CD4-positive, alpha-beta T cell (primary cell): ENCODE results near the gene SESN3. TPM values are rescaled to one million over a fixed set of nuclear protein-coding genes. Genes with fewer than 3 reads are reported as not detected.
"Not testable (repeated sequence)": the region's sequence is repeated elsewhere in the genome, so short reads cannot be mapped to it uniquely, and the experiment has no call there.

Experiments
- ATAC-seq: fragments of 200-7000 bp; cut with Tn5 transposase; one replicate; pipeline ENCODE4 v1.10.0; 2022; ENCODE audit warnings: mild to moderate bottlenecking; ENCODE audit not compliant: poor library complexity
- CTCF ChIA-PET: fragments of 350-600 bp; sonication (Branson Sonifier 250); formaldehyde crosslinking; loops from one replicate; lab custom pipeline; 2021; ENCODE audit warnings: antibody characterized with exemption, inconsistent platforms; lab: Charles Lee
- POLR2A ChIA-PET: fragments of 350-600 bp; sonication (Branson Sonifier 250); formaldehyde crosslinking; loops from one replicate; lab custom pipeline; 2021; ENCODE audit warnings: antibody characterized with exemption, inconsistent platforms; lab: Charles Lee
- DNase-seq, 14 experiments: peaks; one replicate each; pipeline ENCODE4 v3.0.0-alpha.2; 2013 to 2020; ENCODE audit warnings: mixed read lengths in 2 of 14
- H3K27ac ChIP-seq, 2 donors: one replicate each; pipeline versions ENCODE4 v1.5.1 to v1.7.0; 2013; ENCODE audit warnings: low read length in 2 of 2, low read depth in 1 of 2, mild to moderate bottlenecking in 1 of 2
- H3K27me3 ChIP-seq, 2 experiments: 1 replicate in 1 of 2; 2 replicates in 1 of 2; pipeline versions ENCODE4 v1.6.1 to v1.7.0; 2013; ENCODE audit warnings: low read length in 2 of 2, control low read depth in 1 of 2, mild to moderate bottlenecking in 1 of 2, moderate library complexity in 1 of 2; ENCODE audit not compliant: insufficient read depth in 2 of 2, control insufficient read depth in 1 of 2
- H3K36me3 ChIP-seq: one replicate; pipeline ENCODE4 v1.6.1; 2013; ENCODE audit warnings: low read length, control low read depth; ENCODE audit not compliant: insufficient read depth
- H3K4me1 ChIP-seq: one replicate; pipeline ENCODE4 v1.6.1; 2013; ENCODE audit warnings: low read length, control low read depth; ENCODE audit not compliant: insufficient read depth
- H3K4me3 ChIP-seq: one replicate; pipeline ENCODE4 v1.5.1; 2013; ENCODE audit warnings: mild to moderate bottlenecking, low read length, moderate library complexity
- H3K9me3 ChIP-seq, 2 experiments: 1 replicate in 1 of 2; 2 replicates in 1 of 2; pipeline versions ENCODE4 v1.6.1 to v1.7.0; 2013; ENCODE audit warnings: low read length in 2 of 2, mild to moderate bottlenecking in 2 of 2, control low read depth in 1 of 2, moderate library complexity in 1 of 2; ENCODE audit not compliant: control insufficient read depth in 1 of 2, insufficient read depth in 1 of 2
- H3K27ac Mint-ChIP-seq: one replicate; pipeline ENCODE4 v1.8.0; 2020; ENCODE audit warnings: mixed read lengths
- H3K27me3 Mint-ChIP-seq: one replicate; pipeline ENCODE4 v1.8.0; 2021; ENCODE audit warnings: mixed read lengths
- H3K36me3 Mint-ChIP-seq: one replicate; pipeline ENCODE4 v1.8.0; 2021; ENCODE audit warnings: low read depth, mixed read lengths
- H3K4me1 Mint-ChIP-seq: one replicate; pipeline ENCODE4 v1.8.0; 2021; ENCODE audit warnings: low read depth, mixed read lengths
- H3K4me3 Mint-ChIP-seq: one replicate; pipeline ENCODE4 v1.8.0; 2020; ENCODE audit warnings: mild to moderate bottlenecking, mixed read lengths
- H3K9me3 Mint-ChIP-seq: one replicate; pipeline ENCODE4 v1.8.0; 2020; ENCODE audit warnings: mixed read lengths
- intact Hi-C, 2 experiments: fragments of 100-400 bp; cut with DNase I in 1 of 2; cut with micrococcal nuclease in 1 of 2; formaldehyde crosslinking; loops; one replicate each; pipeline versions ENCODE4 v1.15.1 to v1.9.0; 2023 to 2025; cut with DNase I, micrococcal nuclease
- total RNA-seq, 174 experiments: library from RNA in 2 of 174; stranded (reverse) in 2 of 174; gene quantifications; one replicate each; pipeline ENCODE4 v1.2.3 and lab custom pipeline; 2021 to 2026
- TF ChIP-seq, protein P1 (sequence below): fragments of 200-600 bp; IDR thresholded peaks from one replicate; pipeline ENCODE4 v1.8.0; 2022; ENCODE audit warnings: antibody characterized with exemption, mild to moderate bottlenecking

SESN3 gene
- total RNA-seq, 2 experiments from 2014 or later: 63.9 to 69.1 TPM

DNA sequence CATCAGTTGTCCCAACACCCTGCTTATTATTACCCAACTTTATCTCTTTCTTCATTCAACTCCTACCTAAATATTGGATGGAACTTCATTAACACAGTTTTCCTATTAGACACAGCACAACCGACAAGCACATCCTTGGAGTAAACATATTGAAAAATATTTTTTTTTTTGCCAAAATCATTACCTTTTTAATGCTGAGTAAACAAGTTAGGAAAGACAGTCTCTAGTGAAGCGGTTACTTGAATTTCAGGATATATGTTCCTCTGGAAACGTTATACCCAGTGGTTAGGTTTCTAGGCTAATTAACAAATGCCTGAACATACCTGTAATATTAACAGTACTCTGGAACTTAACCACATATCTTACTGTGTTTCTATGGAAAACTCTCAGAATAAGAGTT lies 11.4 kb downstream of the SESN3 start:
- Mint-ChIP-seq H3K4me3 (no peak overlapping the region), H3K27me3 (no peaks in the 10 kb centered on the region), H3K4me1 (peaks cover 51% of the 10 kb centered on the region), H3K9me3 (no peaks in the 10 kb centered on the region), H3K27ac (no peak overlapping the region), H3K36me3 (peaks cover 65% of the 10 kb centered on the region)
- no peak for ATAC-seq
- no peak overlapping the region for H3K4me3 ChIP-seq
- H3K36me3 ChIP-seq: no peaks in the 10 kb centered on the region
- no peak overlapping the region for H3K27ac ChIP-seq
- CTCF ChIA-PET: interaction anchor here (0.6 to 1.0 kb wide), 2 partner anchors 12 to 490 kb away, joined by 3 read pairs; no protein-coding TSS in a partner anchor
- TF ChIP-seq, protein P1, sequence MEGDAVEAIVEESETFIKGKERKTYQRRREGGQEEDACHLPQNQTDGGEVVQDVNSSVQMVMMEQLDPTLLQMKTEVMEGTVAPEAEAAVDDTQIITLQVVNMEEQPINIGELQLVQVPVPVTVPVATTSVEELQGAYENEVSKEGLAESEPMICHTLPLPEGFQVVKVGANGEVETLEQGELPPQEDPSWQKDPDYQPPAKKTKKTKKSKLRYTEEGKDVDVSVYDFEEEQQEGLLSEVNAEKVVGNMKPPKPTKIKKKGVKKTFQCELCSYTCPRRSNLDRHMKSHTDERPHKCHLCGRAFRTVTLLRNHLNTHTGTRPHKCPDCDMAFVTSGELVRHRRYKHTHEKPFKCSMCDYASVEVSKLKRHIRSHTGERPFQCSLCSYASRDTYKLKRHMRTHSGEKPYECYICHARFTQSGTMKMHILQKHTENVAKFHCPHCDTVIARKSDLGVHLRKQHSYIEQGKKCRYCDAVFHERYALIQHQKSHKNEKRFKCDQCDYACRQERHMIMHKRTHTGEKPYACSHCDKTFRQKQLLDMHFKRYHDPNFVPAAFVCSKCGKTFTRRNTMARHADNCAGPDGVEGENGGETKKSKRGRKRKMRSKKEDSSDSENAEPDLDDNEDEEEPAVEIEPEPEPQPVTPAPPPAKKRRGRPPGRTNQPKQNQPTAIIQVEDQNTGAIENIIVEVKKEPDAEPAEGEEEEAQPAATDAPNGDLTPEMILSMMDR: no peak
- POLR2A ChIA-PET: interaction anchor here (1.7 kb wide), 1 partner anchor 12 kb away, joined by 5 read pairs; the partner anchor contains the start of gene SESN3
- intact Hi-C loops: no loop called here
- no peak for DNase-seq
- no peaks in the 10 kb centered on the region for H3K27me3 ChIP-seq
- peaks cover 0 to 5% of the 10 kb centered on the region in 2 experiments for H3K9me3 ChIP-seq
- H3K4me1 ChIP-seq: no peaks in the 10 kb centered on the region

DNA sequence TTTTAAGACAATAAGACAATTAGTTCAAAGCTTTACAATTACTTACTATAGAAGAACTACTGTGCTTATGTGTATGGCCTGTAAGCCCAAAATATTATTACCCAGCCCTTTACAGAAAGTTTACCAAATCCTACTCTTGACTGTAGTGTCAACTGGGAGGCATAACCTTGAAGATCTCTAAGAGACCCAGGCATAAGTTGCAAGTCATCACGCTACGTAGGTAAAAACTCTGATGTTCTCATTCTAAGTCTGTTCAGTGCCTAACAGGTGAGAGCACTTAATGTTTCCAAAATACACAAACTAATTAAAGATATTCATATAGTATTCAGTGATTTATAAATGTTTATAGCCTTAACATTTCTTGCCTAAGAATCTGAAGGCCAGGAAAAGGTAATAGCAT lies 12.9 kb downstream of the SESN3 start:
- no peak overlapping the region for H3K27ac Mint-ChIP-seq
- peaks cover 55% of the 10 kb centered on the region for H3K36me3 Mint-ChIP-seq
- no peak for DNase-seq
- no peaks in the 10 kb centered on the region for H3K27me3 Mint-ChIP-seq
- POLR2A ChIA-PET: interaction anchor here (1.7 kb wide), 1 partner anchor 13 kb away, joined by 5 read pairs; the partner anchor contains the start of gene SESN3
- no peak for ATAC-seq
- TF ChIP-seq, protein P1: no peak
- Histone ChIP-seq H3K36me3 (no peaks in the 10 kb centered on the region), H3K27me3 (no peaks in the 10 kb centered on the region), H3K4me3 (no peak overlapping the region), H3K27ac (no peak overlapping the region), H3K4me1 (no peaks in the 10 kb centered on the region), H3K9me3 (peaks cover 0 to 5% of the 10 kb centered on the region in 2 experiments)
- CTCF ChIA-PET: interaction anchor here (0.7 to 1.0 kb wide), 2 partner anchors 13 to 54 kb away, joined by 3 to 4 read pairs; partner anchors contain the start of gene SESN3
- no peaks in the 10 kb centered on the region for H3K9me3 Mint-ChIP-seq
- H3K4me3 Mint-ChIP-seq: no peak overlapping the region
- intact Hi-C loops: no loop called here
- peaks cover 53% of the 10 kb centered on the region for H3K4me1 Mint-ChIP-seq

DNA sequence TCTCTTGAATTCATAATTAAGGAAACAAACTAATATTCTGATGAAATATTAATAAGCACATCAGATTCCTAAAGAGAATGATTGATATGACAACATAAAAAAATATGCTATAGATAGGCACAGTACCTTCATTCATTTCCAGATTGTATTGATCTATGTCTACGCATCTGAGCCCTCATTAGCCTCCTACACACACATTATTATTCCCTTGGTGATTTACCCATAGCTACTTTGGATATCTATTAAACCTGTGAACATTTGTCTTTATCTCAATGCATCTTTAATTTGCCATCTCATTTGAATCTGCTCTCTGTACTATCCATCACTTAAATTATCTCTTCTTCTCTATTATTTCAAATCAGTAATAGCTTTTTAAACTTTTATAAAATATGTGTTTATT lies 18.4 kb downstream of the SESN3 start:
- CTCF ChIA-PET: interaction anchor here (1.5 to 2.3 kb wide), 3 partner anchors 9 to 493 kb away, joined by 3 to 7 read pairs (median 5); no protein-coding TSS in a partner anchor
- POLR2A ChIA-PET: interaction anchor here (0.6 to 3.4 kb wide), 6 partner anchors 11 to 493 kb away, joined by 3 to 21 read pairs (median 4); partner anchors contain the start of gene SESN3
- no peak overlapping the region for H3K27ac Mint-ChIP-seq
- intact Hi-C loops: no loop called here
- H3K4me1 Mint-ChIP-seq: peaks cover 54% of the 10 kb centered on the region
- Histone ChIP-seq H3K9me3 (no peaks in the 10 kb centered on the region), H3K27me3 (no peaks in the 10 kb centered on the region), H3K27ac (no peak overlapping the region), H3K4me3 (no peak overlapping the region), H3K4me1 (no peaks in the 10 kb centered on the region), H3K36me3 (no peaks in the 10 kb centered on the region)
- no peaks in the 10 kb centered on the region for H3K9me3 Mint-ChIP-seq
- TF ChIP-seq, protein P1: no peak
- peaks cover 45% of the 10 kb centered on the region for H3K36me3 Mint-ChIP-seq
- DNase-seq (no peak), ATAC-seq (no peak)
- no peaks in the 10 kb centered on the region for H3K27me3 Mint-ChIP-seq
- H3K4me3 Mint-ChIP-seq: no peak overlapping the region

DNA sequence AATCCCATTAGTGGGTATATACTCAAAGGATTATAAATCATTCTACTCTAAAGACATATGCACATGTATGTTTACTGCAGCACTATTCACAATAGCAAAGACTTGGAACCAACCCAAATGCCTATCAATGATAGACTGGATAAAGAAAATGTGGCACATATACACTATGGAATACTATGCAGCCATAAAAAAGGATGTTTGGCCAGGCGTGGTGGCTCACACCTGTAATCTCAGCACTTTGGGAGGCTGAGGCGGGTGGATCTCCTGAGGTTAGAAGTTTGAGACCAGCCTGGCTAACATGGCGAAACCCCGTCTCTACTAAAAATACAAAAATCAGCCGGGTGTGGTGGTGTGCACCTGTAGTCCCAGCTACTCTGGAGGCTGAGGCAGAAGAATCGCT lies 21.5 kb downstream of the SESN3 start:
- H3K27me3 Mint-ChIP-seq, ATAC-seq, H3K4me1 ChIP-seq, H3K9me3 ChIP-seq, H3K4me3 Mint-ChIP-seq, H3K9me3 Mint-ChIP-seq, intact Hi-C loops, DNase-seq, CTCF ChIA-PET, H3K27ac ChIP-seq, H3K36me3 ChIP-seq, H3K27me3 ChIP-seq, H3K27ac Mint-ChIP-seq, H3K4me3 ChIP-seq: not testable (repeated sequence)
- POLR2A ChIA-PET: interaction anchor here (0.7 to 1.4 kb wide), 2 partner anchors 22 to 481 kb away, joined by 3 to 4 read pairs; partner anchors contain the start of gene SESN3
- peaks cover 72% of the 10 kb centered on the region for H3K4me1 Mint-ChIP-seq
- peaks cover 30% of the 10 kb centered on the region for H3K36me3 Mint-ChIP-seq
